Measurements from ENCODE around the gene SRRM2. TPM values are rescaled to one million over a fixed set of nuclear protein-coding genes. Genes with fewer than 3 reads are reported as not detected.
A peak's percentile ranks its signal among the peaks of the same experiment; 100 is the strongest.

The SRRM2 gene
- total and polyA plus RNA-seq, 9 of the 15 experiments (the other 6 are each of a cell fraction or from before 2014, with no cell fraction given): 26.7 to 563 (median 81.1) TPM

GRCh38 chr16:2776500-2777139, 24.2 kb downstream of the SRRM2 start (continued):
- TF ChIP-seq HEY1 (CRISPR knock-in tag; IDR thresholded peaks at IDR 0.05; ENCODE audit: borderline replicate concordance) (no peak), HMGN3 (IDR thresholded peaks at IDR 0.05; ENCODE audit: borderline replicate concordance, extremely low read depth, insufficient read length, low read depth, low read length) (peak; percentile 29), ZBTB40 (IDR thresholded peaks at IDR 0.05) (no peak), ZBTB40 (CRISPR knock-in tag; IDR thresholded peaks at IDR 0.05) (no peak), ETS1 (conservative IDR thresholded peaks at IDR 0.05; ENCODE audit: control insufficient read depth, low read depth, low read length) (peak; percentile 15; the same call in 1 of the 2 replicates), HINFP (tag; conservative IDR thresholded peaks at IDR 0.05; ENCODE audit: low read depth) (no peak), E2F6 (IDR thresholded peaks at IDR 0.05; ENCODE audit: borderline replicate concordance in 1 of 2, extremely low read depth in 1 of 2, insufficient read depth in 1 of 2, insufficient read length in 1 of 2, low read depth in 1 of 2, low read length in 1 of 2, poor library complexity in 1 of 2, severe bottlenecking in 1 of 2) (peak; percentile 31 to 75), CCNT2 (IDR thresholded peaks at IDR 0.05; ENCODE audit: borderline replicate concordance, extremely low read depth, insufficient read length, low read depth, low read length) (no peak), MITF (IDR thresholded peaks at IDR 0.05) (no peak)
